WTC11 (cell line): ENCODE results near the gene PRR14L. TPM values are rescaled to one million over a fixed set of nuclear protein-coding genes. Genes with fewer than 3 reads are reported as not detected.

Experiments used
- ATAC-seq: fragments of 200-7000 bp; cut with Tn5 transposase; 2 replicates; pipeline ENCODE4 v1.10.0; 2021; ENCODE audit warnings: mild to moderate bottlenecking, moderate library complexity
- CTCF ChIA-PET: fragments of 300-600 bp; sonication (Branson Sonifier 250); formaldehyde crosslinking; loops from one replicate; lab custom pipeline; 2021; ENCODE audit warnings: antibody characterized with exemption; lab: Charles Lee
- POLR2A ChIA-PET: fragments of 350-600 bp; sonication (Branson Sonifier 250); formaldehyde crosslinking; loops from one replicate; lab custom pipeline; 2021; ENCODE audit warnings: antibody characterized with exemption; lab: Charles Lee
- DNase-seq: peaks from one replicate; pipeline ENCODE4 v3.0.0; 2021; ENCODE audit warnings: low spot score
- H3K27ac Mint-ChIP-seq: 2 replicates; pipeline ENCODE4 v1.8.0; 2021; ENCODE audit warnings: mixed read lengths
- H3K27me3 Mint-ChIP-seq: 2 replicates; pipeline ENCODE4 v1.8.0; 2021; ENCODE audit warnings: low read depth, mild to moderate bottlenecking, moderate library complexity, mixed read lengths
- H3K36me3 Mint-ChIP-seq: 2 replicates; pipeline ENCODE4 v1.8.0; 2021; ENCODE audit warnings: mixed read lengths
- H3K4me1 Mint-ChIP-seq: 2 replicates; pipeline ENCODE4 v1.8.0; 2022; ENCODE audit warnings: mixed read lengths
- H3K4me3 Mint-ChIP-seq: 2 replicates; pipeline ENCODE4 v1.8.0; 2021; ENCODE audit warnings: mild to moderate bottlenecking, moderate library complexity, mixed read lengths
- H3K9me3 Mint-ChIP-seq: 2 replicates; pipeline ENCODE4 v1.8.0; 2021; ENCODE audit warnings: mixed read lengths
- CBFB ChIP-seq: sonication (generic); formaldehyde crosslinking; IDR thresholded peaks from 2 replicates; pipeline ENCODE4 v1.8.1; 2022; ENCODE audit warnings: mild to moderate bottlenecking, low read depth, missing genetic modification reagents
- E2F1 ChIP-seq: sonication (generic); formaldehyde crosslinking; IDR thresholded peaks from 2 replicates; pipeline ENCODE4 v1.8.0; 2022; ENCODE audit warnings: mild to moderate bottlenecking, missing genetic modification reagents
- ETV6 ChIP-seq: sonication (generic); formaldehyde crosslinking; IDR thresholded peaks from 2 replicates; pipeline ENCODE4 v1.8.1; 2022; ENCODE audit warnings: mild to moderate bottlenecking, missing genetic modification reagents
- FOXP4 ChIP-seq: sonication (generic); formaldehyde crosslinking; IDR thresholded peaks from 2 replicates; pipeline ENCODE4 v1.8.0; 2022; ENCODE audit warnings: mild to moderate bottlenecking, missing genetic modification reagents
- GRHL2 ChIP-seq: fragments of 250-450 bp; sonication (Bioruptor Pico); IDR thresholded peaks from 2 replicates; pipeline ENCODE4 v1.8.0; 2022; ENCODE audit warnings: mild to moderate bottlenecking, moderate library complexity; ENCODE audit not compliant: insufficient replicate concordance, severe bottlenecking
- HMGXB4 ChIP-seq: sonication (generic); formaldehyde crosslinking; IDR thresholded peaks from 2 replicates; pipeline ENCODE4 v1.8.1; 2023; ENCODE audit warnings: mild to moderate bottlenecking, moderate library complexity, missing genetic modification reagents
- JAZF1 ChIP-seq: fragments of 250-450 bp; sonication (Bioruptor Pico); IDR thresholded peaks from 2 replicates; pipeline ENCODE4 v1.9.0; 2021; ENCODE audit warnings: moderate library complexity, mild to moderate bottlenecking, inconsistent platforms
- KAT7 ChIP-seq: sonication (generic); formaldehyde crosslinking; IDR thresholded peaks from 2 replicates; pipeline ENCODE4 v1.8.1; 2023; ENCODE audit warnings: missing genetic modification reagents, mild to moderate bottlenecking, borderline replicate concordance
- MXD4 ChIP-seq: fragments of 250-450 bp; sonication (Bioruptor Pico); IDR thresholded peaks from 2 replicates; pipeline ENCODE4 v1.8.0; 2021; ENCODE audit warnings: mild to moderate bottlenecking, moderate library complexity, borderline replicate concordance
- MYBL2 ChIP-seq: sonication (generic); formaldehyde crosslinking; IDR thresholded peaks from 2 replicates; pipeline ENCODE4 v1.8.1; 2023; ENCODE audit warnings: mild to moderate bottlenecking, moderate library complexity, missing genetic modification reagents
- NFATC4 ChIP-seq: fragments of 250-450 bp; sonication (Bioruptor Pico); IDR thresholded peaks from 2 replicates; pipeline ENCODE4 v1.9.0; 2021; ENCODE audit warnings: mild to moderate bottlenecking
- NR2C2 ChIP-seq: sonication (generic); formaldehyde crosslinking; IDR thresholded peaks from 2 replicates; pipeline ENCODE4 v1.8.0; 2022; ENCODE audit warnings: mild to moderate bottlenecking, missing genetic modification reagents
- OVOL2 ChIP-seq: fragments of 250-450 bp; sonication (Bioruptor Pico); IDR thresholded peaks from 2 replicates; pipeline ENCODE4 v1.9.0; 2021; ENCODE audit warnings: mild to moderate bottlenecking, borderline replicate concordance
- TCF7 ChIP-seq: sonication (generic); formaldehyde crosslinking; IDR thresholded peaks from 2 replicates; pipeline ENCODE4 v1.8.0; 2022; ENCODE audit warnings: mild to moderate bottlenecking, low read depth, missing genetic modification reagents, moderate library complexity
- TEAD4 ChIP-seq: sonication (generic); formaldehyde crosslinking; IDR thresholded peaks from 2 replicates; pipeline ENCODE4 v1.8.0; 2022; ENCODE audit warnings: mild to moderate bottlenecking, missing genetic modification reagents
- ZBTB43 ChIP-seq: sonication (generic); formaldehyde crosslinking; IDR thresholded peaks from 2 replicates; pipeline ENCODE4 v1.8.1; 2023; ENCODE audit warnings: mild to moderate bottlenecking, missing genetic modification reagents
- ZMAT4 ChIP-seq: fragments of 250-450 bp; sonication (Bioruptor Pico); IDR thresholded peaks from 2 replicates; pipeline ENCODE4 v1.9.0; 2021; ENCODE audit warnings: mild to moderate bottlenecking
- ZNF138 ChIP-seq: sonication (generic); formaldehyde crosslinking; conservative IDR thresholded peaks from 2 replicates; pipeline ENCODE4 v1.8.1; 2022; ENCODE audit warnings: mild to moderate bottlenecking, moderate library complexity, missing genetic modification reagents
- ZNF416 ChIP-seq: fragments of 250-450 bp; sonication (Bioruptor Pico); IDR thresholded peaks from 2 replicates; pipeline ENCODE4 v1.9.0; 2021; ENCODE audit warnings: mild to moderate bottlenecking, inconsistent platforms
- ZNF512 ChIP-seq: sonication (generic); formaldehyde crosslinking; IDR thresholded peaks from 2 replicates; pipeline ENCODE4 v1.8.1; 2022; ENCODE audit warnings: missing genetic modification reagents, borderline replicate concordance
- total RNA-seq: library from RNA; stranded (reverse); gene quantifications from 3 replicates; pipeline ENCODE4 v1.2.3, GENCODE V29; 2021

PRR14L gene
- total RNA-seq, 1 experiment from 2014 or later, result 90.1 TPM

- TF ChIP-seq KAT7 (CRISPR knock-in tag), result no peak
- no peak for TF ChIP-seq TCF7 (CRISPR knock-in tag)
- TF ChIP-seq, all 79 proteins: peak for 0
Observed at GRCh38 chr22:31733580-31734079, 16.3 kb downstream of the PRR14L start (continued).

GRCh38 chr22:31732089-31732829 lies 17.7 kb downstream of the PRR14L start:
- ChIA-PET POLR2A (no interaction called here), CTCF (interaction anchor here (1.4 kb wide), 1 partner anchor 66 kb away, joined by 3 read pairs; no protein-coding TSS in a partner anchor)
- Mint-ChIP-seq H3K4me3 (no peak overlapping the region), H3K27ac (peak overlapping the region; percentile 5; the same call in 1 of the 2 replicates), H3K9me3 (no peaks in the 10 kb centered on the region), H3K36me3 (peaks cover 19% of the 10 kb centered on the region), H3K27me3 (no peaks in the 10 kb centered on the region), H3K4me1 (peaks cover 3% of the 10 kb centered on the region; the same call in 1 of the 2 replicates)
- ATAC-seq, result no peak
- no peak for DNase-seq
- no peak for TF ChIP-seq E2F1
- TF ChIP-seq ZNF138 (CRISPR knock-in tag), result no peak
- no peak for TF ChIP-seq ZMAT4 (CRISPR knock-in tag)
- no peak for TF ChIP-seq NFATC4 (CRISPR knock-in tag)
- TF ChIP-seq MXD4 (CRISPR knock-in tag), result no peak
- TF ChIP-seq ZBTB43 (CRISPR knock-in tag), result no peak
- no peak for TF ChIP-seq JAZF1 (CRISPR knock-in tag)
- TF ChIP-seq NR2C2 (CRISPR knock-in tag), result no peak
- no peak for TF ChIP-seq HMGXB4 (CRISPR knock-in tag)
- no peak for TF ChIP-seq TEAD4 (CRISPR knock-in tag)
- no peak for TF ChIP-seq ZNF416 (CRISPR knock-in tag)
- TF ChIP-seq FOXP4 (CRISPR knock-in tag), result no peak
- no peak for TF ChIP-seq GRHL2 (CRISPR knock-in tag)
- no peak for TF ChIP-seq MYBL2 (CRISPR knock-in tag)
- TF ChIP-seq OVOL2 (CRISPR knock-in tag), result no peak
- TF ChIP-seq ZNF512 (CRISPR knock-in tag), result no peak
- no peak for TF ChIP-seq ETV6 (CRISPR knock-in tag)
- TF ChIP-seq CBFB (CRISPR knock-in tag), result no peak
